Rectal smooth muscle tissue (tissue), 1 donor: ENCODE measurements around the gene SFXN3.
A peak's percentile ranks its signal among the peaks of the same experiment; 100 is the strongest.

Experiments used
- H3K27ac ChIP-seq: one replicate; pipeline ENCODE4 v1.7.0; 2013; ENCODE audit warnings: low read depth, low read length, inconsistent platforms
- H3K27me3 ChIP-seq: one replicate; pipeline ENCODE4 v1.7.0; 2013; ENCODE audit warnings: low read length; ENCODE audit not compliant: control insufficient read depth, insufficient read depth
- H3K36me3 ChIP-seq: one replicate; pipeline ENCODE4 v1.7.0; 2013; ENCODE audit warnings: low read length; ENCODE audit not compliant: control insufficient read depth, insufficient read depth
- H3K4me1 ChIP-seq: one replicate; pipeline ENCODE4 v1.7.0; 2013; ENCODE audit warnings: low read length; ENCODE audit not compliant: control insufficient read depth, insufficient read depth
- H3K4me3 ChIP-seq: one replicate; pipeline ENCODE4 v1.7.0; 2013; ENCODE audit warnings: low read length
- H3K9ac ChIP-seq: one replicate; pipeline ENCODE4 v1.7.0; 2013; ENCODE audit warnings: low read length

Gene SFXN3

DNA sequence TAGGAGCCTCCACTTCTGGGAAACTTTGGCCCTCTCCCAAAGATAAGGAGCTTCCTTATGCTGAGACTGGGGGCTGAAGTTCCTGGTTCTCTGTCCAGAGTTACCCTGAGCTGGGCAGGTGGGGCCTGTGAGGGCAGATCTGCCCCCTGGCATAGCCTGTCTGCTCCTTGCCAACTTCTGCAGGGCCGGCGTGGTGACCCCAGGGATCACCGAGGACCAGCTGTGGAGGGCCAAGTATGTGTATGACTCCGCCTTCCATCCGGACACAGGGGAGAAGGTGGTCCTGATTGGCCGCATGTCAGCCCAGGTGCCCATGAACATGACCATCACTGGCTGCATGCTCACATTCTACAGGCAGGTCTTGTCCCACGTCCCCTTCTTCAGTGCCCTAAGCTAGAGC is 4.3 kb downstream of the SFXN3 start:
- Histone ChIP-seq H3K9ac (no peak overlapping the region), H3K27ac (no peak overlapping the region), H3K4me1 (no peaks in the 10 kb centered on the region), H3K27me3 (no peaks in the 10 kb centered on the region), H3K4me3 (no peak overlapping the region), H3K36me3 (peaks cover 23% of the 10 kb centered on the region)

DNA sequence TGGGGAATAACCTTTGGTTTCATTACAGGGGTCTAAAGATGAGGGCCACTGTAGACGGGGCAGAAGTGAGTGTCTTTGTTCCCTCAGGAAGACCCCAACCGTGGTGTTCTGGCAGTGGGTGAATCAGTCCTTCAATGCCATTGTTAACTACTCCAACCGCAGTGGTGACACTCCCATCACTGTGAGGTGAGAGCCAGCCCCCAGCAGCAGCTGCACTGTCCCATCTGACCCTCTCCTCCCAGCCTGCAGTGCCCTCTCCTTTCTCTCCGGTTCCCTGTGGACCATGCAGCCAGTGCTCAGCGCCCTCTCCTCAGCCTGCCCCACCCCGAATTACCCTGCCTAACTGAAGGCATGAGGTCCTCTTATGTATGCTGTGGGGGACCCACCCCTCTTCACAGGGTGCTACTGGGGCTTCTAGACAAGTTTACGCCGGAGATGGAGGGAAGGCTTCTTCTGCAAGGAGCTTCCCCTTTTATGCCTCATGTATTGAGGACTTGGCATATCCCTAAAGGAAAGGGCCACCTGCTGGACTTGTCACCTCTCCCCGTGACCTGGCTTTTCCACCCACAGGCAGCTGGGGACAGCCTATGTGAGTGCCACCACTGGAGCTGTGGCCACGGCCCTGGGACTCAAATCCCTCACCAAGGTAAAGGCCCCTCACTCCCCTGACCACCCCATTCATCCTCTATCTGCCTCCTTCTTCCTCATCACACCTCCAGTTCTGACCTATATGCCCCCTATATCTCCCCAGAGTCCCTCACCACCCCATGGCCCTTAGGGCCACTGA is 5.1 kb downstream of the SFXN3 start:
- no peak overlapping the region for H3K27ac ChIP-seq
- no peaks in the 10 kb centered on the region for H3K4me1 ChIP-seq
- peaks cover 23% of the 10 kb centered on the region for H3K36me3 ChIP-seq
- no peaks in the 10 kb centered on the region for H3K27me3 ChIP-seq
- no peak overlapping the region for H3K9ac ChIP-seq
- no peak overlapping the region for H3K4me3 ChIP-seq

DNA sequence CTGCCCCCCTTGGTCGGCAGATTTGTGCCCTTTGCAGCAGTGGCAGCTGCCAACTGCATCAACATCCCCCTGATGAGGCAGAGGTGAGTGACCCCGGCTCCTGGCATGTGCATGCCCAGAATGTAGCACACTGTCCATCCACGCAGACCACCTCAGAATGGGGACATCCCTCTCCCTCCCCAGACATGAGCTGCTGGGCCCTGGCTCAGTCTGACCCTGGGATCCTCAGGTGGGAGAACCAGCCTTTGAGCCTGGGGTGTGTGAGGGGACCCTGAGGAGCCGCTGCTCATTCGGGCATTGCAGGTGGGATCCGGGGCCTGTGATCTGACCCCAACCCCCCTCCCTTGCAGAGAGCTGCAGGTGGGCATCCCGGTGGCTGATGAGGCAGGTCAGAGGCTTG is 5.7 kb downstream of the SFXN3 start:
- no peaks in the 10 kb centered on the region for H3K27me3 ChIP-seq
- H3K9ac ChIP-seq, result no peak overlapping the region
- no peak overlapping the region for H3K27ac ChIP-seq
- H3K4me3 ChIP-seq, result no peak overlapping the region
- peaks cover 23% of the 10 kb centered on the region for H3K36me3 ChIP-seq
- H3K4me1 ChIP-seq, result no peaks in the 10 kb centered on the region

DNA sequence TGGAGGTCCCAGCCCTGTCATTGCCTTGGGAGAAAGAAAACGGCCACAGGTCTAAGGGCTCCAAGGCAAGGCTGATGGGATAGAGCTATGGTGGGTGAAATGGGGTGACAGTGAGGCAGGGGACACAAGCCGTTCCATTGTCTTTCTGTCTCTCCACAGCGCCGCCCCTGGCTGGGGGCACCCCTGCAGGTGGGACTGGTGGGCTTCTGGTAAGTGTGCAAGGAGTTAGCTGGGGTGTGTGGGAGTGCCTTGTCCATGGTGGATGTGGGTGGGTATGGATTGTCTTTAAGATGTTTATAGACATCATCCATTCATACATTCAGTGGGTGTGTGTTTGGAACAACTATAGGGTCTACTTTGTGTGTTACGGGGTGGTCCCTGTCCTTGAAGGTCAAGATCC is 7.5 kb downstream of the SFXN3 start:
- peaks cover 23% of the 10 kb centered on the region for H3K36me3 ChIP-seq
- no peak overlapping the region for H3K9ac ChIP-seq

DNA sequence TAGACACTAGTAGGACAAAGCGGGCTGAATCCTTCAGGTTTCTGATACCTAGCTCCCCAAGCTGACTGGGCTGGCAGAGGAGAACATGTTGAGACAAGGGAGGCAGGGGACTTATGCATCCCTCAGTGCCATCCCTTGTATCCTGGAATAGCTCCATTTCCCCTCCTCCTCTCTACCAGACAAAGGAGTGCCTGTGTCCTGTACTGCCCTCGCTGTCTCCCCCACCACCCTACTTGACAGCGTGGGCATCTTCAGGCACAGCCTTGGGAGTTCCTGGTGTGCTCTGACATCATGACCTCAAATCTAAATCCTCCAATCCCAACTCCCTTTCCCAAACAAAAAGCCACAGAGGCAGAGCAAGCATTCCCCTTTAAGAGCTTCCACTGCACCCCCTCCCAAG is 9.0 kb downstream of the SFXN3 start:
- Histone ChIP-seq H3K4me1 (peaks cover 10% of the 10 kb centered on the region), H3K27ac (no peak overlapping the region), H3K36me3 (peaks cover 23% of the 10 kb centered on the region), H3K4me3 (no peak overlapping the region), H3K9ac (no peak overlapping the region), H3K27me3 (no peaks in the 10 kb centered on the region)

More for the DNA sequence above, 7.5 kb downstream of the SFXN3 start:
- Histone ChIP-seq H3K4me1 (peaks cover 10% of the 10 kb centered on the region), H3K27ac (no peak overlapping the region), H3K27me3 (no peaks in the 10 kb centered on the region), H3K4me3 (no peak overlapping the region)

DNA sequence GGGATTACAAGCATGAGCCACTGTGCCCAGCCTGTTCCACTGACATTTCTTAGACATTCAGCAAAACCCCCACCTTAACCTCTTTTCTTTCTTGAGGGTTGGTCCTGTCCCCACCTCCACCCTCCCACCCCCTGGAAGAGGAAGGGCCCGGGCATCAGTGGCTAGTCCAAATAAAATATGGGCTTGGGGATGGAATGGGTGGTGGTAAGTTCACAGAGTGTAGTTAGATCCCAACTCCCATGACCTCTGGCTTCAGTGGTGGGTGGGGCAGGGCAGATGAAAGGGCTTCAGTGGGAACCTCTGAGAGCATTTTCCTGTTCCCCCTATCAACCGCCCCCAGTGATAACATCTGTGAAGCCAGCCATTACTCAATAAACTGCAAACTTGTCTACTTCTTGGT is 9.8 kb downstream of the SFXN3 start:
- H3K4me1 ChIP-seq, result peaks cover 10% of the 10 kb centered on the region
- no peaks in the 10 kb centered on the region for H3K27me3 ChIP-seq
- H3K4me3 ChIP-seq, result no peak overlapping the region
- peaks cover 18% of the 10 kb centered on the region for H3K36me3 ChIP-seq
- H3K27ac ChIP-seq, result no peak overlapping the region
- H3K9ac ChIP-seq, result no peak overlapping the region

DNA sequence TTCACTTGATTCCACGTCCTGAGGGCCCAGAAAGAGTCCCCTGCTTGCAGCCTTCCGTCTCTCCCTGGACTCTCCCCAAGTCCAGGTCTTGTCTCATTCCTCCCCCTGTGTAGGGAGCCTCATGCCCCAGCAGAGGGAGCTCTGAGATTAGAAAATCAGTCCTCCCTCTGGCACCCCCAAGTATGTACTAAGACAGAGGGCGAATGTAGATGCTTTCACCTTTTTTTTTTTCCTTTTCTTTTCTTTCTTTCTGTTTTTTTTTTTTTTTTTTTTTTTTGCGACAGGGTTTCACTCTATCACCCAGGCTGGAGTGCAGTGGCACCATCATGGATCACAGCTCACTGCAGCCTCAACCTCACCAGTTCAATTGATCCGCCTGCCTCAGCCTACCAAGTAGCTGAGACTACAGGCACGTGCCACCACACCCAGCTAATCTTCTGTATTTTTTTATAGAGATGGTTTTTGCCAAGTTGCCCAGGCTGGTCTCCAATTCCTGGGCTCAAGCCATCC is 10.3 kb downstream of the SFXN3 start:
- Histone ChIP-seq H3K4me3 (no peak overlapping the region), H3K27me3 (no peaks in the 10 kb centered on the region), H3K4me1 (peaks cover 10% of the 10 kb centered on the region), H3K27ac (no peak overlapping the region), H3K36me3 (peaks cover 14% of the 10 kb centered on the region), H3K9ac (no peak overlapping the region)

DNA sequence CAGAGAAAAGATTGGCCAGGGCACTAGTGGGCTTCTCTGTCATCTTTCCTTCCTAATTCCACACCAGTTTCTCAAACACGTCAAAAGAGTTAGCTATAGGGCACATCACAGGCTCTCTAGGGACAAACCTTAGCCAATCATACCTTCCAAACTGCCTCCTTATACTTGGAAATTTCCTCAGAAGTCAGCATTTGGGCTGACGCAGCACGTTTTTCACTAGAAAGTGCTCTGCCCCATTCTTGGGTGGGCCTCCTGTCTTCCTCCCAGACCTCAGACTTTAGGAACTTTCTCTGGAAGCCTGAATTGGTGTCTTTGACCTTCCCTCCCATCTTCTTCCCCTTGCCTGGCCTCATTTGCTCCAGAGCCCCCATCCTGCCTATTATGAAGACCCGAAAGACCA is 11.1 kb downstream of the SFXN3 start:
- Histone ChIP-seq H3K4me3 (peak overlapping the region; percentile 79), H3K4me1 (peaks cover 10% of the 10 kb centered on the region), H3K27me3 (peaks cover 3% of the 10 kb centered on the region), H3K36me3 (peaks cover 10% of the 10 kb centered on the region), H3K9ac (no peak overlapping the region), H3K27ac (peak overlapping the region; percentile 81)

DNA sequence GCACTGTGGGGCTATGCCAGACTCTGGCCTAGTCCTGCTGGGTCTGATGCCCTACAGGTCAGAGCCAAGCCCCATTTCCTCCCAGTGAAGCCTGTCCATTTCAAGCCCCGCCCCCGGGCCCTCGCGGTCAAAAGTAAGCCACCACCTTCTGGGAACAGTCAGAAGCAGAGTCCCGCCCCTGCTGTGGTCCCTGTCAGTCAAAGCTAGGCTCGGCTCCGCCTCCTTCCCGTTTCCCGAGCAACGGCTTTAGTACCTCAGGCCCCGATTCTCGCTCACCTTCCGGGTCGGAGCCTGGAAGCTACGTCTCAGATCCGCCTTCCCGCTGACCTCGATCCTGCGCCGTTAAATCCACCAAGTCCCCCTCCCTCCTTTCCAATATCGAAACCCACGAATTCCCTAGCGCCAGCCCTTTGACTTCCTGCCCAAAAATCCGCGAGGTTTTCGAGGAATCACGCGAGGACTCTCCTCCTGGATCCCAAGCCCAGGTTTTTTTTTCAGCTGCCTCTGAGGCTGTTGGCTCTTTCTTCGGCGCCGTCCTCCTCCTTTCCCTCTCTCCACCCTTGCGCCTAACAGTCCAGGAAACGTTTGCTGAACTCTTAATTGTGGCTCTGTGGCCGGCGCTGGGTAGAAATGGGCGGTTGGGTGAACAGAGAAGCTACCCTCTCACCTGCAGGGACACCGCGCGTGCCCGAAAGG is 11.8 kb downstream of the SFXN3 start:
- peak overlapping the region; percentile 81 for H3K27ac ChIP-seq
- H3K4me1 ChIP-seq, result peaks cover 10% of the 10 kb centered on the region
- H3K27me3 ChIP-seq, result peaks cover 9% of the 10 kb centered on the region
- peaks cover 6% of the 10 kb centered on the region for H3K36me3 ChIP-seq
- peak overlapping the region; percentile 84 for H3K9ac ChIP-seq
- H3K4me3 ChIP-seq, result peak overlapping the region; percentile 79

DNA sequence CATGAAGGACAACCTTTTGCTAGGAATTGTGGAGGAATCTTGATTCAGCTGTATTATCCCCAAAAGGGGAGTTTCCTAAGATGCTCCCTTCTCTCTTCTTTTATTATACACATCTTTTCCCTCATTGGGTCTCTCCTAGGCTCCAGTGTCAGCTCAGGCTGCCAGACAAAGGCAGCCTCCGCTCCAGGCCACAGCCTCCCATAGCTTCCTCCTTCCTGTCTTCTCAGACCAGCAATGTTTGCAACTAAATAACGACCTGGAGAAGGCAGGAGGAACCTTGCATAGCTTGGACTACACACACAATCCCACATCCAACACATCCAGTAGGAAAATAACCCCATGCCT is 12.3 kb downstream of the SFXN3 start:
- peaks cover 2% of the 10 kb centered on the region for H3K36me3 ChIP-seq
- peaks cover 11% of the 10 kb centered on the region for H3K27me3 ChIP-seq
- H3K27ac ChIP-seq, result peak overlapping the region; percentile 81
- H3K4me3 ChIP-seq, result peak overlapping the region; percentile 79
- peak overlapping the region; percentile 84 for H3K9ac ChIP-seq
- peaks cover 10% of the 10 kb centered on the region for H3K4me1 ChIP-seq

DNA sequence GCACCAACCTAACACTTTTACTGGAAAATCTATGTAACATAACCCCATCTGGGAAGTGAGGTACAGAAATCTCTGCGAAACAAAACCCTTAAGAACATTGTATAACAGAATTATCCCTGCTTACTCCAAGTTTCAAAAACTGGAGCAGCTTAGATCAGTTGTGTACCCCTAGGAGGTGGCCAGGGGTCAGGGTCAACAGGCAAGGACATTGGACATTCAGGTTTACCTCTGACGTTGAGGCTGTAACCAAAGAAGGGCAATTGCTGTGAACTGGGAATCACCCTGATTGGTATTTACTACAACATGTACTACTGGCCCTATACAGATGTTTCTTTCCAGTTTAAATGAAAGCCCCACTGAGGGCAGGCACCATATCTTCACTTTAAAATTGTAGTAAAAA is 13.1 kb downstream of the SFXN3 start:
- Histone ChIP-seq H3K27me3 (peaks cover 18% of the 10 kb centered on the region), H3K4me1 (peaks cover 10% of the 10 kb centered on the region), H3K4me3 (no peak overlapping the region), H3K9ac (no peak overlapping the region), H3K27ac (no peak overlapping the region), H3K36me3 (no peaks in the 10 kb centered on the region)

DNA sequence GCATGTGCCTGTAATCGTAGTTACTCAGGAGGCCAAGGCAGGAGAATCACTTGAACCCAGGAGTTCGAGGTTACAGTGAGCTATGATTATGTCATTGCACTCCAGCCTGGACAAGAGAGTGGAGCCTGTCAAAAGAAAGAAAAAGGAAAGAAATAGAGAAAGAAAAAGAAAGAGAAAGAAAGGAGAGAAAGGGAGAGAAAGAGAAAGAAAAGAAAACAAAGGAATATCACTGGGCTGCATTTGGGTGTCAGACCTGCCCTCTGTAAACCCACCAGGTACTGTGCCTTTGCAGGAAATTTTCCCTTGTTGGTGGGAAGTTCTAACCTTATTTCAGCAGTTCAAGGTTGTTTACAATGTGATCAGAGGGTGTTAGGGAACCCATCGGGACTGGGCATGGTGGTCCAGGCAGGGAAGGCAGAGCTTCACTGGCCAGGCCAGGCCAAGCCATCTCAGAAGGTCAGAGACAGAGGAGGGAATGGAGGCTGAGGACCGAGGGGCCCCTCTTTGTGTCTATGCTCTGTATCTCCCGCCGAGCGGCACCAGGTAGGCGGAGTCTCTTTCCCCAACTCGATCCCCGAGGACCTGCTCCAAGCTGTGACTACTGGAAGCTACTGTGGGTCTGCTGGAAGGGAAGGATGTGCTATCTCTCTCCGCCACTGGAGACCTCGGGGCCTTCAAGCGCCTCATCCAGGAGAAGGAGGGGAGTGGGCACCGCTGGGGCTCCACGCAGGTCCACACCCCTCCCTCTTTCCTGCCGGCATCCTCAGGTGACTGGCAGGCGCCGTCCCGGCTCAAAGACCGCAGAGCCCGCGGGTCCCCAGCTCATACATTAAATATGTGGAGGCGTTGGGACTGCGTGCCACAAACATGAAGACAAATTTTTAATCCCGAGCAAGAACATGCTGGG is 15.6 kb downstream of the SFXN3 start:
- Histone ChIP-seq H3K9ac (no peak overlapping the region), H3K27ac (no peak overlapping the region), H3K4me3 (no peak overlapping the region), H3K36me3 (no peaks in the 10 kb centered on the region), H3K4me1 (peaks cover 10% of the 10 kb centered on the region), H3K27me3 (peaks cover 32% of the 10 kb centered on the region)
